Panc1 (cell line): Measurements from ENCODE around the gene SECISBP2. TPM values are rescaled to one million over a fixed set of nuclear protein-coding genes. Genes with fewer than 3 reads are reported as not detected.

Source experiments
- ATAC-seq: fragments of 200-7000 bp; cut with Tn5 transposase; 2 replicates; pipeline ENCODE4 v1.9.1; 2020; ENCODE audit warnings: mild to moderate bottlenecking, moderate library complexity
- BruUV-seq: library from RNA; stranded (reverse); fragments of 400-500 nt; replicated peaks from 2 replicates; lab custom pipeline; 2021; lab: Mats Ljungman, UMichigan
- CTCF ChIA-PET: fragments of 300-600 bp; sonication (Branson Sonifier 250); formaldehyde crosslinking; loops from one replicate; lab custom pipeline; 2022; ENCODE audit warnings: antibody characterized with exemption; lab: Charles Lee
- POLR2A ChIA-PET: fragments of 300-600 bp; sonication (Branson Sonifier 250); formaldehyde crosslinking; loops from one replicate; lab custom pipeline; 2022; ENCODE audit warnings: antibody characterized with exemption; lab: Charles Lee
- DNase-seq: peaks from one replicate; pipeline ENCODE4 v3.0.0-alpha.2; 2010; ENCODE audit warnings: low read depth, low spot score
- H3K27ac ChIP-seq: 2 replicates; pipeline ENCODE4 v1.5.1; 2011; ENCODE audit warnings: mild to moderate bottlenecking, low read length, inconsistent platforms
- H3K27me3 ChIP-seq: fragments of 200-500 bp; sonication (Bioruptor generic); 2 replicates; pipeline ENCODE4 v1.6.0; 2014; ENCODE audit warnings: low read length, inconsistent platforms; ENCODE audit not compliant: control insufficient read depth, insufficient read depth
- H3K36me3 ChIP-seq: fragments of 200-500 bp; sonication (Bioruptor generic); 2 replicates; pipeline ENCODE4 v1.5.1; 2014; ENCODE audit warnings: inconsistent platforms, mild to moderate bottlenecking, low read length, moderate library complexity; ENCODE audit not compliant: control insufficient read depth, insufficient read depth
- H3K4me1 ChIP-seq: 2 replicates; pipeline ENCODE4 v1.5.1; 2011; ENCODE audit warnings: inconsistent platforms, mild to moderate bottlenecking, low read length, moderate library complexity; ENCODE audit not compliant: control insufficient read depth, insufficient read depth
- H3K4me3 ChIP-seq, 2 experiments: 2 replicates each; pipeline ENCODE4 v1.5.1; 2011 to 2012; ENCODE audit warnings: low read depth in 2 of 2, low read length in 2 of 2, mild to moderate bottlenecking in 2 of 2, inconsistent platforms in 1 of 2, moderate library complexity in 1 of 2
- H3K9me3 ChIP-seq: fragments of 200-500 bp; sonication (Bioruptor generic); 2 replicates; pipeline ENCODE4 v1.5.1; 2014; ENCODE audit warnings: low read depth, mild to moderate bottlenecking, inconsistent platforms, low read length, moderate library complexity; ENCODE audit not compliant: control insufficient read depth, insufficient read depth
- POLR2AphosphoS5 ChIP-seq: IDR thresholded peaks from 2 replicates; pipeline ENCODE4 v1.6.1; 2012; ENCODE audit warnings: mild to moderate bottlenecking, low read depth, low read length, moderate library complexity
- REST ChIP-seq, 2 experiments: IDR thresholded peaks; 2 replicates each; pipeline ENCODE4 v1.6.1; 2011 to 2012; ENCODE audit warnings: low read depth in 2 of 2, control low read depth in 1 of 2, low read length in 1 of 2, mild to moderate bottlenecking in 1 of 2, moderate library complexity in 1 of 2; ENCODE audit not compliant: insufficient read depth in 1 of 2
- SIN3A ChIP-seq: IDR thresholded peaks from 2 replicates; pipeline ENCODE4 v1.6.1; 2012; ENCODE audit warnings: low read depth, mild to moderate bottlenecking, low read length, moderate library complexity, borderline replicate concordance; ENCODE audit not compliant: insufficient read depth
- TCF7L2 ChIP-seq: IDR thresholded peaks from 2 replicates; pipeline ENCODE4 v1.6.1; 2011; ENCODE audit warnings: mild to moderate bottlenecking, low read depth, low read length, inconsistent platforms
- in situ Hi-C: cut with HindIII; loops from 2 replicates; pipeline ENCODE4 v1.10.0; 2016; ENCODE audit warnings: low sequenced_read_pairs, low pct_unique_long_range_greater_than_20kb
- intact Hi-C: fragments of 100-400 bp; cut with micrococcal nuclease; formaldehyde crosslinking; loops from one replicate; pipeline ENCODE4 v1.10.0; 2022; ENCODE audit not compliant: unreplicated experiment
- total RNA-seq: library from RNA; stranded (reverse); gene quantifications from one replicate; pipeline ENCODE4 v1.2.1, GENCODE V29; 2021; ENCODE audit not compliant: unreplicated experiment
- TF ChIP-seq, protein P1 (sequence below): fragments of 450-650 bp; IDR thresholded peaks from 2 replicates; pipeline ENCODE4 v1.5.1; 2017; ENCODE audit warnings: mild to moderate bottlenecking

SECISBP2 gene
- total RNA-seq, 1 experiment from 2014 or later: 17.7 TPM

DNA sequence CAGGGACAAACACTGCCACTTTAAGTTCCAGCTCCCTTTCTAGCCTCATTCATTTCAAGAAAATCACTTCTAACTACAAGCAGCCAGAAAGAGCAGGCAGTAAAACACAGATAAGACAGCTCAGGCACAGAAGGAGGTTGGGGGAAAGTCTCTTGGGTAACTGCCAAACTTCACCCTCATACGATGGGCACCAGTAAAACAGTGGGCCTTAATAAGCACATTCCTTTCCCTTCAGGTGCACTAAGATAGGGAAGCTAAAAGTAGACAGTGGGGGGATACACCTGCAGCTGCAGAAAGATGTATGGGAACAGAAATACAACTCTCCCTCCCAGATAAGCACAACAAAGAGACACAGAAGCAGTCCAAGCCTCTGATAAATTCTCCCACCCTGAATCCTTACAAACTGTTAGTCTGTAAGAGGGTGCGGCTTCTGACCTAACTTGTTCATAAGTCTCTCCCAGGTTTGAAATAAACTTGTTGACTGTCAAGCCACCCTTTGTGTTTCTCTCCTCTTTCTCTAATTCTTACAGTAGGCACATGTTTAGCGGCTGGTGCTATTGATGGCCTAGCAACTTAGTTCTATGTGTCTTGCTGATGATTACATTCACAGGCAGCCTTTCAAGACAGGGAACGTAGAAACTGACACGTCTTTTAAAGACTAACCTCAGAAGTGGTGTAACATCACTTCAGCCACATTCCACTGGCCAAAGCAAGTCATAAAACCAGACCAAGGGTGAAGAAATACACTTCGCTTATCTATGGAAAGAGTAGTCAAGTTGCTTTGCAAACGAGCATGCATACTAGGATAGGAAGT lies 14.1 kb upstream of the SECISBP2 start:
- CTCF ChIA-PET: no interaction called here
- no peaks in the 10 kb centered on the region for H3K9me3 ChIP-seq
- TF ChIP-seq POLR2AphosphoS5 (no peak), TCF7L2 (no peak), REST (IDR thresholded peaks at IDR 0.05; ENCODE audit: insufficient read depth in 1 of 2, low read depth in 2 of 2, low read length in 1 of 2) (no peak), SIN3A (no peak)
- TF ChIP-seq, protein P1, sequence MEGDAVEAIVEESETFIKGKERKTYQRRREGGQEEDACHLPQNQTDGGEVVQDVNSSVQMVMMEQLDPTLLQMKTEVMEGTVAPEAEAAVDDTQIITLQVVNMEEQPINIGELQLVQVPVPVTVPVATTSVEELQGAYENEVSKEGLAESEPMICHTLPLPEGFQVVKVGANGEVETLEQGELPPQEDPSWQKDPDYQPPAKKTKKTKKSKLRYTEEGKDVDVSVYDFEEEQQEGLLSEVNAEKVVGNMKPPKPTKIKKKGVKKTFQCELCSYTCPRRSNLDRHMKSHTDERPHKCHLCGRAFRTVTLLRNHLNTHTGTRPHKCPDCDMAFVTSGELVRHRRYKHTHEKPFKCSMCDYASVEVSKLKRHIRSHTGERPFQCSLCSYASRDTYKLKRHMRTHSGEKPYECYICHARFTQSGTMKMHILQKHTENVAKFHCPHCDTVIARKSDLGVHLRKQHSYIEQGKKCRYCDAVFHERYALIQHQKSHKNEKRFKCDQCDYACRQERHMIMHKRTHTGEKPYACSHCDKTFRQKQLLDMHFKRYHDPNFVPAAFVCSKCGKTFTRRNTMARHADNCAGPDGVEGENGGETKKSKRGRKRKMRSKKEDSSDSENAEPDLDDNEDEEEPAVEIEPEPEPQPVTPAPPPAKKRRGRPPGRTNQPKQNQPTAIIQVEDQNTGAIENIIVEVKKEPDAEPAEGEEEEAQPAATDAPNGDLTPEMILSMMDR: no peak
- ATAC-seq (no peak), DNase-seq (no peak)
- no peaks in the 10 kb centered on the region for H3K36me3 ChIP-seq
- H3K27me3 ChIP-seq: no peaks in the 10 kb centered on the region
- no peaks in the 10 kb centered on the region; the same call in 1 of the 2 replicates for H3K4me1 ChIP-seq
- POLR2A ChIA-PET: no interaction called here
- H3K27ac ChIP-seq: no peak overlapping the region
- H3K4me3 ChIP-seq: no peak overlapping the region
- intact Hi-C loops (no loop called here), in situ Hi-C loops (no loop called here)
- no TSS peak for BruUV-seq

DNA sequence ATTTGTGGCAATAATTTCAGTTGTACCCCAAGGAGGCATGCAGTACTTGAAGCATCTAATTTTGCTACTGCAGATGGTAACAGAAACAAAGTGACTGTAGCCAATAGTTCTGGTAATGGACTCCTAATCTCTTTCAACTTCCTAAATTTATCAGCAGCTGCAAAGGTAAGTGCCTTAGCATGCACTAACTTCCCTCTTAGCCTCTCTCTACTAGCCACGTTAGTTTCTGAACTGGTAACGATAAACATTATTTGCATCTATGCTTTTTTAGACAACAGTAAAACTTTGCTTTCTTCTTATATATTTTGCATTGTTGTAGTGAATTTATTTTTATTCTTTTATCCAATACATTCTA lies 13.5 kb upstream of the SECISBP2 start:
- ChIA-PET POLR2A (no interaction called here), CTCF (no interaction called here)
- in situ Hi-C loops: no loop called here
- Histone ChIP-seq H3K9me3 (no peaks in the 10 kb centered on the region), H3K4me1 (peaks cover 4% of the 10 kb centered on the region), H3K36me3 (no peaks in the 10 kb centered on the region; the same call in 1 of the 2 replicates), H3K27ac (no peak overlapping the region), H3K27me3 (no peaks in the 10 kb centered on the region), H3K4me3 (no peak overlapping the region)
- intact Hi-C loops: no loop called here
- DNase-seq (no peak), ATAC-seq (no peak)
- TF ChIP-seq TCF7L2 (no peak), POLR2AphosphoS5 (no peak), SIN3A (no peak), REST (IDR thresholded peaks at IDR 0.05; ENCODE audit: insufficient read depth in 1 of 2, low read depth in 2 of 2, low read length in 1 of 2) (no peak)
- TF ChIP-seq, protein P1: no peak
- no TSS peak for BruUV-seq
